Right atrium auricular region (tissue), 2 donors: ENCODE measurements around the gene SETD9. TPM values are rescaled to one million over a fixed set of nuclear protein-coding genes. Genes with fewer than 3 reads are reported as not detected.

Experiments used
- DNase-seq: peaks from one replicate; pipeline ENCODE4 v3.0.0-alpha.2; 2019; ENCODE audit warnings: low spot score
- H3K27ac ChIP-seq, 2 donors: fragments of 200-600 bp; sonication (generic); 1 replicate in 1 of 2; 2 replicates in 1 of 2; pipeline ENCODE4 v1.5.1; 2016 to 2019
- H3K27me3 ChIP-seq, 2 donors: fragments of 200-600 bp; sonication (generic); one replicate each; pipeline versions ENCODE4 v1.5.1 to v1.6.0; 2017 to 2019
- H3K36me3 ChIP-seq: fragments of 200-600 bp; sonication (generic); one replicate; pipeline ENCODE4 v1.5.1; 2016
- H3K4me1 ChIP-seq, 2 donors: fragments of 200-600 bp; sonication (generic); one replicate each; pipeline versions ENCODE4 v1.5.1 to v1.6.0; 2017 to 2019
- H3K4me3 ChIP-seq, 2 donors: fragments of 200-600 bp; sonication (generic); 1 replicate in 1 of 2; 2 replicates in 1 of 2; pipeline ENCODE4 v1.5.1; 2017 to 2019; ENCODE audit warnings: mild to moderate bottlenecking in 1 of 2, moderate library complexity in 1 of 2
- H3K9me3 ChIP-seq, 2 donors: fragments of 200-600 bp; sonication (generic); one replicate each; pipeline ENCODE4 v1.5.1; 2019
- CTCF ChIP-seq, 2 donors: fragments of 200-600 bp; sonication (generic); IDR thresholded peaks; one replicate each; pipeline ENCODE4 v1.5.1; 2019; ENCODE audit warnings: antibody characterized with exemption in 2 of 2
- total RNA-seq, 2 donors: library from RNA; depleted of rRNA; stranded (reverse); fragments of >200 nt; gene quantifications; one replicate each; pipeline ENCODE4 v1.1.0, GENCODE V29; 2016

Gene SETD9
- total RNA-seq, 2 donors from 2014 or later: 11.8 to 21.5 TPM

GRCh38 chr5:56876327-56876726 lies 33.1 kb upstream of the SETD9 start:
- Histone ChIP-seq H3K9me3 (no peaks in the 10 kb centered on the region), H3K27me3 (no peaks in the 10 kb centered on the region), H3K36me3 (peaks cover 33% of the 10 kb centered on the region), H3K27ac (no peak overlapping the region), H3K4me3 (no peak overlapping the region), H3K4me1 (no peaks in the 10 kb centered on the region)
- no peak for TF ChIP-seq CTCF (IDR thresholded peaks at IDR 0.05)
- DNase-seq: no peak

- Histone ChIP-seq H3K27me3 (no peaks in the 10 kb centered on the region), H3K27ac (no peak overlapping the region), H3K36me3 (peaks cover 53% of the 10 kb centered on the region), H3K9me3 (no peaks in the 10 kb centered on the region), H3K4me1 (no peaks in the 10 kb centered on the region), H3K4me3 (no peak overlapping the region)
- no peak for TF ChIP-seq CTCF (IDR thresholded peaks at IDR 0.05)
- DNase-seq: no peak
Observed at GRCh38 chr5:56881571-56881970, 27.8 kb upstream of the SETD9 start.

- H3K27ac ChIP-seq: no peak overlapping the region
- no peak for DNase-seq
- TF ChIP-seq CTCF (IDR thresholded peaks at IDR 0.05): no peak
- H3K4me3 ChIP-seq: no peak overlapping the region
- no peaks in the 10 kb centered on the region for H3K27me3 ChIP-seq
- peaks cover 19% of the 10 kb centered on the region for H3K36me3 ChIP-seq
- H3K4me1 ChIP-seq: no peaks in the 10 kb centered on the region
- no peaks in the 10 kb centered on the region for H3K9me3 ChIP-seq
Observed at GRCh38 chr5:56893251-56893951, 16.0 kb upstream of the SETD9 start.

- Histone ChIP-seq H3K27ac (no peak overlapping the region), H3K9me3 (no peaks in the 10 kb centered on the region), H3K4me1 (no peaks in the 10 kb centered on the region), H3K4me3 (no peak overlapping the region), H3K27me3 (no peaks in the 10 kb centered on the region), H3K36me3 (peaks cover 11% of the 10 kb centered on the region)
- TF ChIP-seq CTCF (IDR thresholded peaks at IDR 0.05): no peak
- no peak for DNase-seq
Observed at GRCh38 chr5:56896763-56897162, 12.6 kb upstream of the SETD9 start.

- Histone ChIP-seq H3K4me3 (no peak overlapping the region), H3K9me3 (no peaks in the 10 kb centered on the region), H3K27me3 (no peaks in the 10 kb centered on the region), H3K27ac (no peak overlapping the region), H3K4me1 (no peaks in the 10 kb centered on the region), H3K36me3 (peaks cover 11% of the 10 kb centered on the region)
- no peak for TF ChIP-seq CTCF (IDR thresholded peaks at IDR 0.05)
- DNase-seq: no peak
Observed at GRCh38 chr5:56898213-56898612, 11.2 kb upstream of the SETD9 start.

- Histone ChIP-seq H3K9me3 (no peaks in the 10 kb centered on the region), H3K27me3 (no peaks in the 10 kb centered on the region), H3K36me3 (peaks cover under 1% of the 10 kb centered on the region), H3K4me3 (no peak overlapping the region), H3K27ac (no peak overlapping the region), H3K4me1 (no peaks in the 10 kb centered on the region)
- DNase-seq: no peak
- TF ChIP-seq CTCF (IDR thresholded peaks at IDR 0.05): no peak
Observed at GRCh38 chr5:56900395-56900794, 9.0 kb upstream of the SETD9 start.
